Colonic mucosa (tissue), 4 donors: ENCODE data around the gene DACT3. TPM values are rescaled to one million over a fixed set of nuclear protein-coding genes. Genes with fewer than 3 reads are reported as not detected.

Experiments used
- DNase-seq: peaks from one replicate; pipeline ENCODE4 v3.0.0-alpha.2; 2020
- H3K27ac ChIP-seq: fragments of 200-600 bp; one replicate; pipeline ENCODE4 v1.8.0; 2021
- H3K27me3 ChIP-seq: fragments of 200-600 bp; one replicate; pipeline ENCODE4 v1.8.0; 2021
- H3K36me3 ChIP-seq: fragments of 200-600 bp; one replicate; pipeline ENCODE4 v1.8.0; 2021
- H3K4me1 ChIP-seq: fragments of 200-600 bp; one replicate; pipeline ENCODE4 v1.8.0; 2021; ENCODE audit warnings: mild to moderate bottlenecking
- H3K4me3 ChIP-seq: fragments of 200-600 bp; one replicate; pipeline ENCODE4 v1.8.0; 2021
- H3K9ac ChIP-seq, 2 donors: one replicate each; pipeline ENCODE4 v1.7.0; 2013; ENCODE audit warnings: control low read depth in 2 of 2, low read depth in 2 of 2, low read length in 2 of 2
- H3K9me3 ChIP-seq: fragments of 200-600 bp; one replicate; pipeline ENCODE4 v1.8.0; 2021
- intact Hi-C: fragments of 100-400 bp; cut with DNase I; formaldehyde crosslinking; loops from one replicate; pipeline ENCODE4 v1.14.1; 2022
- microRNA-seq: library from miRNA; unstranded; fragments of <30 nt; microRNA quantifications from one replicate; pipeline ENCODE4, GENCODE V29; 2019
- total RNA-seq, 2 donors: library from RNA; stranded (reverse); fragmentation: NEBNext Ultra II Directional in 1 of 2; extraction: Animal tissue kit (Norgen Biotek cat#: 25700) in 1 of 2; gene quantifications; one replicate each; pipeline ENCODE4 v1.2.1, GENCODE V29; 2021
- TF ChIP-seq, protein P1 (sequence below): fragments of 200-600 bp; IDR thresholded peaks from one replicate; pipeline ENCODE4 v1.8.0; 2022; ENCODE audit warnings: antibody characterized with exemption, mild to moderate bottlenecking
- donor health status: healthy.
- donor health status: DM: no; HTN: no; CAD: no.
- donor health status: DM: no; HTN: no; CAD: no.

Gene DACT3
- total RNA-seq, 2 donors from 2014 or later: 1.6 to 5.3 TPM

DNA sequence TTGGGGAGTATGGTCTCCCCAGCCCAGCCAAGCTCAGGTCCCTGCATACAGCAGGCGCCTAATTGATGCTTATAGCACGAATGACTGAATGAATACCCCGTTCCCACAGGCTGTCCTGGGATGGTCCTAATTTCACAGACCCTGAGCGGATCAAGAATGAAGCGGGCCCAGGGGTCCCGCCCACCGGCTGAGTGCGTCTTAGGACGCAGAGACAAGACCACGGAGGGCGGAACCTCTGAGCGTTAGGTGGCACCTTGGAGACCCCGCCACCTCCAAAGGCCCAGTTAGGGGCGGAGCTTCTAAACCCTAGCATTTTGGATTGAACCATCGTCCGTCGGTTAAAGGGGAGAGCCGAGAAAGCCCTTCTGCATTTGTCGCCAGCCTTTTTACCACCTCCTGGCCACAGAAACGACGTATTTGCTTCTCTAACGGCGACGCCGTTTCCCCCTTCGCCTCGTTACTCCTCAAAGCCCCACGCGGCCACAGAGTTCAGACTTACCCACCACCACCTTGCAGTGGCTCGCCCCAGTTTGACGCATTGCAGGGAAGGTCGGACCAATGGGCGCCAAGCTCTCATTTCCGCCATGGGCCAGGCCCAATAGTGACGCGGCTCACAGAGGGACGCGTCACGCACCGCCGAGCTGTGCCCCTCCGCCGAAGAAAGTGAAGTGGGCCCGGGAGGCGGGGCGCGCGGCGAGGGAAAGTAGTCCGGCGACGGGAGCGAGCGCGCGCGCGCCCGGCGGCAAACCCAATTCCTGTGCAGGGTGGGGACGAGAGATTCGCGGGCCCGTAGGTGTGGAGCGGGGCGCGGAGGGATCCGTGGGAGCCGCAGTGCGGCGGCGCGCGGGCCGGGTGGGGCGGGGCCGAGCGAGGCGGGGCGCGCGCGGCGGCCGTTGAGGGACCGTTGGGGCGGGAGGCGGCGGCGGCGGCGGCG, 60.3 kb downstream of the DACT3 start:
- Histone ChIP-seq H3K27ac (peak overlapping the region; percentile 97), H3K9ac (peak overlapping the region; percentile 89 to 93), H3K36me3 (peaks cover 4% of the 10 kb centered on the region), H3K4me3 (peak overlapping the region; percentile 98), H3K4me1 (peaks cover 12% of the 10 kb centered on the region), H3K9me3 (no peaks in the 10 kb centered on the region), H3K27me3 (no peaks in the 10 kb centered on the region)
- intact Hi-C loops: no loop called here
- TF ChIP-seq, protein P1, sequence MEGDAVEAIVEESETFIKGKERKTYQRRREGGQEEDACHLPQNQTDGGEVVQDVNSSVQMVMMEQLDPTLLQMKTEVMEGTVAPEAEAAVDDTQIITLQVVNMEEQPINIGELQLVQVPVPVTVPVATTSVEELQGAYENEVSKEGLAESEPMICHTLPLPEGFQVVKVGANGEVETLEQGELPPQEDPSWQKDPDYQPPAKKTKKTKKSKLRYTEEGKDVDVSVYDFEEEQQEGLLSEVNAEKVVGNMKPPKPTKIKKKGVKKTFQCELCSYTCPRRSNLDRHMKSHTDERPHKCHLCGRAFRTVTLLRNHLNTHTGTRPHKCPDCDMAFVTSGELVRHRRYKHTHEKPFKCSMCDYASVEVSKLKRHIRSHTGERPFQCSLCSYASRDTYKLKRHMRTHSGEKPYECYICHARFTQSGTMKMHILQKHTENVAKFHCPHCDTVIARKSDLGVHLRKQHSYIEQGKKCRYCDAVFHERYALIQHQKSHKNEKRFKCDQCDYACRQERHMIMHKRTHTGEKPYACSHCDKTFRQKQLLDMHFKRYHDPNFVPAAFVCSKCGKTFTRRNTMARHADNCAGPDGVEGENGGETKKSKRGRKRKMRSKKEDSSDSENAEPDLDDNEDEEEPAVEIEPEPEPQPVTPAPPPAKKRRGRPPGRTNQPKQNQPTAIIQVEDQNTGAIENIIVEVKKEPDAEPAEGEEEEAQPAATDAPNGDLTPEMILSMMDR: no peak
- peak; percentile 98 for DNase-seq

DNA sequence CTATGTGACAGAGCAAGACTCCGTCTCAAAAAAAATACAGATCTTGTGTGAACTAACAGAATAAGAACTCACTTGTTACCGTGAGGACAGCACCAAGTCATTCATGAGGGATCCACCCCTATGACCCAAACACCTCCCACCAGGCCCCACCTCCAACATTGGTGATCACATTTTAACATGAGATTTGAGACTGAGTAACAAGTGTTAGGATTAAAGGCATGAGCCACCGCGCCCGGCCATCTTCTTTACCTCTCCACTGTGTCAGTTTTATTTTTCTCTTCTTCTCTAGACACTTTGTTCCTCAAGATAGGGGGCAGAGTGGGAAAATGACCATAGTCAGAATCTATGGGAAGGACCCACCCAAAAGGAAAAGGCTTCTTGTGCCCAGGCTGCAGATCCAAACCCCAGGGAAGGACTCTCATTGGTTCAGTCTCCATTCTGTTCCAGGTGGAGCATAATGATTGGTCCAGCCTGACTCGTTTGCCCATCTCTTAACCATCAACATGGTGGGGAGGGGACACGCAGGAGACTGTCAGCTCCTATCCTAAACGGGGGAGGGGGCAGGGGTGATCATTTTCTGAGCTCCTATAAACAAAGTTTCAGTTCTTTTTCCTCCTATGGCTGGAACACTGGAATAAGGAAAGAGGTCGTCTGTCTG, 61.1 kb downstream of the DACT3 start:
- H3K27ac ChIP-seq: peak overlapping the region; percentile 97
- TF ChIP-seq, protein P1: peak; percentile 12
- intact Hi-C loops: no loop called here
- peak overlapping the region; percentile 98 for H3K4me3 ChIP-seq
- peaks cover 12% of the 10 kb centered on the region for H3K4me1 ChIP-seq
- H3K9me3 ChIP-seq: no peaks in the 10 kb centered on the region
- H3K36me3 ChIP-seq: no peaks in the 10 kb centered on the region
- no peaks in the 10 kb centered on the region for H3K27me3 ChIP-seq
- H3K9ac ChIP-seq: peak overlapping the region; percentile 89 to 93
- no peak for DNase-seq

DNA sequence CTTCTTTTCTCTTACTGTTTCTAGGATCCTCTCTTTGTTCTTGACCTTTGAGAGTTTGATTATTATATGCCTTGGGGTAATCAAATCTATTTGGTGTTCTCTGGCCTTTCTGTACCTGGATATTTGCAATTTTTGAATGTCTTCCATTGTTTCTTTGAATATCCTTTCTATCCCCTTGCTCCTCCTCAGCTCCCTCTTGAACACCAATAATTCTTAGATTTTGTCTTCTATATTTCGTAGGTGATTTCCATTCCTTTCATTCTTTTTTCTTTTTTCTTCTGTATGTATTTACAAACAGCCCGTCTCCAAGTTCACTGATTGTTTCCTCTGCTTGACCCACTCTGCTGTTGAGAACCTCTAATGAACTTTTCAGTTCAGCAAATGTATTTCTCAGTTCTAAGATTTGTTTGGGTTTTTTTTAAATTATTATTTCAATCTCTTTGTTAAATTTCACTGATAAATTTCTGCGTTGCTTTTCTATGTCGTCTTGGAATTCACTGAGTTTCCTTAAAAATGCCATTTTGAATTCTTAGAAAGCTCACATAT, 62.5 kb downstream of the DACT3 start:
- H3K27ac ChIP-seq: no peak overlapping the region
- DNase-seq: no peak
- peaks cover 5% of the 10 kb centered on the region for H3K4me1 ChIP-seq
- H3K27me3 ChIP-seq: no peaks in the 10 kb centered on the region
- TF ChIP-seq, protein P1: no peak
- H3K4me3 ChIP-seq: no peak overlapping the region
- no peak overlapping the region for H3K9ac ChIP-seq
- intact Hi-C loops: no loop called here
- no peaks in the 10 kb centered on the region for H3K36me3 ChIP-seq
- no peaks in the 10 kb centered on the region for H3K9me3 ChIP-seq

Small RNAs within 50 kb of the gene (microRNA-seq; reads per million reads assigned to microRNA genes)
- 4.4 reads per million for gene MIR320E

Other genes with a start within 250 kb of the DACT3 start
- gene CCDC8, start 247.6 kb downstream of the DACT3 start, total RNA-seq: 1 to 10 TPM in 1 of 2 donors, under 1 TPM in 1; 0.99 to 1.1 TPM
- gene PNMA8C, start 232.2 kb downstream of the DACT3 start, total RNA-seq: under 1 TPM in 1 of 2 donors, not detected in 1; 0.08 TPM
- 1 to 10 TPM in 1 of 2 donors, under 1 TPM in 1; 0.35 to 1.2 TPM for gene PNMA8A, start 189.6 kb downstream of the DACT3 start, total RNA-seq
- under 1 TPM; 0.27 to 0.29 TPM for gene PNMA8B, start 165.3 kb downstream of the DACT3 start, total RNA-seq
- gene CALM3, start 59.9 kb downstream of the DACT3 start, total RNA-seq: 100 to 1,000 TPM; 309 to 444 TPM
- gene PTGIR, start 36.1 kb downstream of the DACT3 start, total RNA-seq: under 1 TPM; 0.82 TPM
- gene GNG8, start 25.0 kb downstream of the DACT3 start, total RNA-seq: not detected
- gene PRKD2, start 55.9 kb upstream of the DACT3 start, total RNA-seq: 10 to 100 TPM; 60.9 to 61.8 TPM
- gene FKRP, start 84.9 kb upstream of the DACT3 start, total RNA-seq: 10 to 100 TPM in 1 of 2 donors, 1 to 10 TPM in 1; 8.4 to 10.4 TPM
- 10 to 100 TPM; 56.5 to 90.0 TPM for gene STRN4, start 85.3 kb upstream of the DACT3 start, total RNA-seq
- gene SLC1A5, start 127.4 kb upstream of the DACT3 start, total RNA-seq: 100 to 1,000 TPM in 1 of 2 donors, 10 to 100 TPM in 1; 84.3 to 169 TPM
- 100 to 1,000 TPM; 132 to 208 TPM for gene AP2S1, start 189.7 kb upstream of the DACT3 start, total RNA-seq
- 10 to 100 TPM; 45.1 to 61.3 TPM for gene ARHGAP35, start 199.8 kb upstream of the DACT3 start, total RNA-seq